GM04503 (cell line): ENCODE data around the gene SLC1A6.
"Not testable (repeated sequence)": the region's sequence is repeated elsewhere in the genome, so short reads cannot be mapped to it uniquely, and the experiment has no call there.

Source experiments
- DNase-seq: peaks from one replicate; pipeline ENCODE4 v3.0.0-alpha.2; 2012; ENCODE audit warnings: low read depth

Gene SLC1A6

GRCh38 chr19:14957464-14957863 is 22.2 kb downstream of the SLC1A6 start:
- DNase-seq: no peak

GRCh38 chr19:14954071-14954655 is 25.5 kb downstream of the SLC1A6 start:
- DNase-seq: no peak

GRCh38 chr19:14952767-14953166 is 26.9 kb downstream of the SLC1A6 start:
- no peak for DNase-seq

GRCh38 chr19:14950421-14950820 is 29.2 kb downstream of the SLC1A6 start:
- DNase-seq: no peak

GRCh38 chr19:14949876-14950275 is 29.8 kb downstream of the SLC1A6 start:
- DNase-seq: no peak

- DNase-seq: not testable (repeated sequence)
Observed at GRCh38 chr19:14949413-14949812, 30.3 kb downstream of the SLC1A6 start.

GRCh38 chr19:14944456-14944855 is 35.2 kb downstream of the SLC1A6 start:
- DNase-seq: no peak

GRCh38 chr19:14943601-14944000 is 36.1 kb downstream of the SLC1A6 start:
- DNase-seq: peak; percentile 31

- DNase-seq: no peak
Observed at GRCh38 chr19:14941189-14941588, 38.5 kb downstream of the SLC1A6 start, which contains the start of gene OR7C2. Gene OR7C2, plus strand, starts transcription at chr19:14941489. Its CDS starts 0 bp downstream, at chr19:14941489.

- DNase-seq: no peak
Observed at GRCh38 chr19:14940266-14940665, 39.4 kb downstream of the SLC1A6 start.

GRCh38 chr19:14933506-14933905 is 46.2 kb downstream of the SLC1A6 start:
- no peak for DNase-seq

GRCh38 chr19:14916848-14917247 is 62.8 kb downstream of the SLC1A6 start:
- DNase-seq: no peak

- DNase-seq: no peak
Observed at GRCh38 chr19:14915116-14915515, 64.5 kb downstream of the SLC1A6 start.

- no peak for DNase-seq
Observed at GRCh38 chr19:14906711-14907110, 73.0 kb downstream of the SLC1A6 start.

- DNase-seq: no peak
Observed at GRCh38 chr19:14901675-14902260, 77.9 kb downstream of the SLC1A6 start.
